HG03064 (cell line): ENCODE measurements around the gene C3.
"Not testable (repeated sequence)": the region's sequence is repeated elsewhere in the genome, so short reads cannot be mapped to it uniquely, and the experiment has no call there.

Experiments used
- ATAC-seq: cut with Tn5 transposase; IDR thresholded peaks from one replicate; pipeline ENCODE4 v1.9.1; 2021; ENCODE audit warnings: low read depth; ENCODE audit not compliant: unreplicated experiment

C3 gene

GRCh38 chr19:6694147-6694815 is 26.2 kb downstream of the C3 start:
- no peak for ATAC-seq

DNA sequence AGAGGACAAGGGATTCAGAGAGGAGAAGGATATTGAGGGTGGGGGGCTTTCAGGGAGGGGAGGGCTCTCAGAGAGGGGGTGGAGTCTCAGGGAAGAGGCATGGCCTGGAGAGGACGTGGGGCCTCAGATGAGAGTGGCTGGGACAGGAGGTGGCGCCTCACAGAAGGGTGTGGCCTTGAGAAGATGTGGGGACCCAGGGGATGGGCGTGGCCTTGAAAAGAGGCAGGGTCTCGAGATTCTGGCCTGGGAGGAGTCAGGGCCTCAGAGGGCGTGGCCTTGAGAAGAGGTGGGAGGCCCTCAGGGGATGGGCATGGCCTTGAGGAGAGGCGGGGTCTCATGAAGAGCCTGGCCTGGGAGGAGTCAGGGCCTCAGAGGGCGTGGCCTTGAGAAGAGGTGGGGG is 26.8 kb downstream of the C3 start:
- ATAC-seq = no peak

GRCh38 chr19:6693056-6693471 is 27.4 kb downstream of the C3 start:
- ATAC-seq = no peak

DNA sequence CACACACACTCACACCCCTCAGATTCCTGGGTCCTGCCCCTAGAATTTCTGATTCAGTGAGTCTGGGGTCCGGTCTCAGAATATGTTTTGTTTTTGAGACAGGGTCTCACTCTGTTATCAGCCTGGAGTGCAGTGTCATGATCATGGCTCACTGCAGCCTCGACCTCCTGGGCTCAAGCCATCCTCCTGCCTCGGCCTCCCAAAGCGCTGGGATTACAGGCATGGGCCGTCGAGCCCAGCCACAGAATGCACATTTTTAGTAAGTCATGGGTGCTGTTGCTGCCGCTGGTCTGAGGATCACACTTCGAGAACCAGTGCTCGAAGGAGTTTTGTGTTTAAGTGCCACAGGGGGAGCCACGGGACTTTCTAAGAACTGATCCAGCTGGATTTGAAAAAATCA is 28.4 kb downstream of the C3 start:
- ATAC-seq = no peak

DNA sequence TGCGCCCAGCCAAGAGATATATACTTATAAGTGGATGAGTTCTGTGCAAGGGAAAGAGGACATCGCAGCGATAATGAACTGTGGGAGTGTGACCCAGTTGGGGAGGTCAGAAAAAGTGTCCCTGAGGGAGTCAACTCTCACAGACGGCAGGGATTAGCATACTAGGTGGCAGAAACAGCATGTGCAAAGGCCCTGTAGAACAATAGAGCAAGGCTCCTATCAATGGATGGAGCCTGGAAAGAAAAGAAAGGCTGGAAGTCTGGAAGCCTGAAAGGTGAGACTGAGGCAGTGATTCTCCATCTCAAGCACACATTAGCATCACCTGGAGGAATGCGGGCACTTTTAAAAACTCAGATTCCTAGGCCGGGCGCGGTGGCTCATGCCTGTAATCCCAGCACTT is 29.1 kb downstream of the C3 start:
- no peak for ATAC-seq

DNA sequence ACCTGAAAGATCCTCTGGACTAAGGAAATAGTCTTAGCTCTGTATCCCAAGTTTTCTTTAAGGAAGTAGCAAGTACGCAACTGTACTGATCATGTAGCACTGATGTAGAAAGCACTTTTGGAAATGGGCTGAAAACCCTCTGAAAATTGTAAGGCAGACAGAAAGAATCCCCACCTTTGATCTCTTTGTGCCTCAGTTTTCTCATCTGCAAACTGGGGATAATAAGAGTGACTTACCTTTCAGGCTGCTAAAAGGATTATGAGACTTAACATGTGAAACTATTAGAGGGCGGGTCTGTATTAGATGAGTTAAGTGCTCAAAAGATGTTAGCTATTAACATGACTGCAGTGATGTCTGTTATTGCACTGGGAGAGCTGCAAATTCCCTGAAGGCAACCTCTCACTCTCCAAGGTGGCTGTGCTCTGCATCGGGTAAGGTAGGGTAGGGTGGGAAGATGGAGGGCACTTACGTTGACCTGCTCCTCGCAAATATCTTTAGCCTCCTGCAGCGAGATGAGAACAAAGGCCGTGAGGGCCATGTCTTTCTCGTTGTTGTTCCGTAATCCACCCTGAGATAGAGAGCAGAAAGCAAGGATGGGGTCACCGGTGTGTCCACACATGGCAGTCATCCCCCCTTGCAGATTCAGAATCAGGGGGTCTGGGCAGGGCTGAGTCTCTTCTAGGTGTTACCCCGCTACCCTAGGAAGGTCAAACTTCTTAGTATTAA is 30.1 kb downstream of the C3 start:
- ATAC-seq = no peak

DNA sequence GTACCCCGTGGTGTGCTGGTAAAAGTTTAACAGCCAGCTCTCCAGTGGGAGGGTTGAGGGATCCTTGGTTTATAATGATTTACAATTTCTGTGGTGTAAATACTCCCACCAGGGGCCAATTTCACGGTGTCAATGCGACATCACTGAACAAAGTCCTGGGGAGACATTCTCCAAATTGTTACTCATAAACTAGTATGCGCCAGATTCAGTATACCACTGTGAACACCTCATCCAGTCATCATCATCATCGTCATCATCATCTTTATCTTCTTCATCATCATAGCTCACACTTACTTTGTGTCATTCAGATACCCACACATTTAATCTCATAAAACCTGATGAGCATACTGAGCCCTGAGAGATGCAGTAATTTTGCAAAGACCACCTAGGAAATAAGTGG is 33.3 kb downstream of the C3 start:
- no peak for ATAC-seq

DNA sequence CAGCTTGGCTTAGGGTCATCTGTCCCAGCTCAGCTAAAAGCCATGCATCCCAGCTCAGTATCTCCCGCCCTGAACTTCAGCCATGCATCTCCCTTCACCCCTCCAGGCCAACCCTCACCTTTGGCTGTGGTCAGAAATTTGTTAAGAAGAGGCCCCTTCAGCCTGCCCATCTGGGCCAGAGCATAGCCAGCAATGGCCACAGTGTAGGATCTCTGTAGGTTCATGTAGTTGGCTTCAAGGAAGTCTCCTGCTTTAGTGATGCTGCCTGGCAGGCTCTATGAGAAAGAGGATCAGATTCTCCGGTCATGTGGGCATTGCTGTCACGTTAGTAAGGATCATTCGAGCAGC is 33.8 kb downstream of the C3 start:
- no peak for ATAC-seq

GRCh38 chr19:6685962-6686627 is 34.4 kb downstream of the C3 start:
- no peak for ATAC-seq

DNA sequence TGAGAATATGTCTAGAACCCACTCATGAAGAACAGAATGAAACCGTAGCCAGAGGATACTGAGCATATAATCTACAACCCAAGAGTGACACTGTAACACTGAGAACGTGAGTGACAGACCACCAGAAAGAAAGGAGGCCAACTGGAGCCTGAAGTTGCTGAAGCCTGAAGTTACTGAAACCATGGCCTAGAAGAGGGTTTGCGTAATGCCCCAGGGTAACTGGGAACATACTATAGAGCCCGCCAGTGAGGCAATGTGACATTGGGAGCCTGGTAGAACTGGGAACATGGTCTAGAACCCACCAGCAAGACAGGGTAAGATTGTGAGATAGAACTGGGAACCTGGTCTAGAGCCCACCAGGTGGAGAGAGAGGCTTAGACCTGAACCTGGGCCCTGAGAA is 35.0 kb downstream of the C3 start:
- ATAC-seq = no peak

DNA sequence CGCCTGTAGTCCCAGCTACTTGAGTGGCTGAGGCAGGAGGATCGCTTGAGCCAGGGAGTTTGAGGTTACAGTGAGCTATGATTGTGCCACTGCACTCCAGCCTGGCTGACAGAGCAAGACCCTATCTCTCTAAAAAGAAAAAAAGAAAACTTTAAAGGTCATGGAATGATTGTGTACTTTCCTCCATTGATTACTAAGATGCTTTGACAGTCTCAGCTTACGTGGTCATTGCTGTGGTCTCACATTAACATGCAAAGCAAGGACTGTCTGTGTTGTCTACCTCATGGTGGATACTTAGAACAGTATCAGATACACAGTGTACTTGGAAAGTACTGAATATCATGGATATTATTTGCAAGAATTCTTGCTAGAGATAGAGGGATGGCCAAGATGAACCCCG is 36.5 kb downstream of the C3 start:
- ATAC-seq = no peak

DNA sequence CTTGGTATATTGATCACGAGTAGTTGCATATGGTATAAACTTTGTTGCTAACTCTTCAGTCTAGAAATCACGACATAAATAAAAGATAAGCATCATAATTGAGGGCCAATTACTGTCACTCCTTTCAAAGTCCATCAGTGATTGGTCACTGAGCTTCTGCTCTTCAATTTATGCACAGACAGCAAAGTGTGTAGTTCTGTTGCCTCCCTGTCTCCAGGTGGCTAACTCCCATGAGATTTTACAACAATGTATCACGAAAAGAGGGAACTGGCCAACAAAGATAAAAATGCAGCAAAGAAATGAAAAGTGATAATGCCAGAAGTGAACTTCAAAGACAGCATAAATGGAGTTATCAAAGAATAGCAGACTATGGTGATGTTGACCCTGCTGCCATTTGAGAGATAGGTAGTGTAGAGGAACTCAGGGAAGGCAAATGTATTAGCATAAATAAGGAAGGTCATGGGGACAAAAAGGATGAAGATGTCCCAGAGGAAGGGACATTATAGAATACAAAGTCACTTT is 37.8 kb downstream of the C3 start:
- no peak for ATAC-seq

DNA sequence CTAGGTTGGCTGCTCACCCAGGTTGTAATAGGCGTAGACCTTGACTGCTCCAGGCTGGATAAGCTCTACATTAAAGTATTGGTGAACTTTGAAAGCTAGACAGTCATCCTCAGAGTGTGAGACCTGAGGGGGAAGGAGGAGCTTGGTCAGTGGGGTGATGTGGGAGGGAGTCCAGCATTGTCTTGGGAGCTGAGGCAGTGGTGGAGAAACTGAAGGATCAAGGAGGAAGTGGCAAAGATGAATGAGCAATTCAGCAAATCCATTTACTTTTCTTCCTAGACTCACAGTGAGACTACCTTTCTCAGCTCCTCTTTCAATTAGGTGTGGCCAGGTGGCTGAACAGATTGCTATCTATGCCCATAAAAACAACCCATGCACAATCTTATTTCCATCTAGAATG is 40.3 kb downstream of the C3 start:
- ATAC-seq = no peak

DNA sequence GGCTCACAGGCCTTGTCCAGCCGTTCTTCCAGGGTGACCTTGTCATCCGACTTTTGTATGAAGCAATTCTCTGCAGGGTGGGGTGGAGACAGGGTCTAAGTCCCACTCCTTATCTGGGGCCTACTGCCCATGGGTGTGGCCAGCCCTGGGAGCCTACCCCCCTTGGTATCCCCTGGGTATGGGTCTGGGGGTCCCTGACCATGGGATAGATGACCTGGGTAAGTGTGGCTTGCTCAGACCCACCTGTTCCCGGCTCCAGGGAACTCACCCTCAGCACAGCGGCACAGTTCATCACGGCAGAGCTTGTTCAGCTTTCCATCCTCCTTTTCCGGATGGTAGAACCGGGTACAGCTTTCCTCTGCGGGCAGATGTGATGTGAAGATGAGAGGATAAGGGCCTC is 41.3 kb downstream of the C3 start:
- no peak for ATAC-seq

DNA sequence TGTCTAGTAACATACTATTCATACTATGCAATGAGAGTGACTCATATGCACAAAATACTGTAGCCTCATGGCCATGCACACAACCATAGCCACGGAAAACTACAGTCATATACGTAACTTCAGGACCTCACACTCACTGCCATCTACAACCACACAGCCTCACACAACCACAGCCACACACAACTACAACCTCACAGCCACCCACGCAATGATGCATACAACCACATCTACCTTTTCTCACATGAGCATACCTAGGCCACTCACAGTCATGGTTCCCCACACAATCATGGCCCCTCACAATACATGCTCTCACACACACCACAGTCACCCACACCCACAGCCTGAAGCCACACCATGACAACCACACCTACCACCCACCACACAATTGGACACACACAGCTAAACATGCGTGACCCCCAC is 41.8 kb downstream of the C3 start:
- ATAC-seq = no peak

- ATAC-seq = no peak
Observed at GRCh38 chr19:6677883-6678689, 42.4 kb downstream of the C3 start.

GRCh38 chr19:6677495-6677882 is 43.0 kb downstream of the C3 start:
- no peak for ATAC-seq

- ATAC-seq = no peak
Observed at GRCh38 chr19:6676288-6676687, 44.2 kb downstream of the C3 start.

DNA sequence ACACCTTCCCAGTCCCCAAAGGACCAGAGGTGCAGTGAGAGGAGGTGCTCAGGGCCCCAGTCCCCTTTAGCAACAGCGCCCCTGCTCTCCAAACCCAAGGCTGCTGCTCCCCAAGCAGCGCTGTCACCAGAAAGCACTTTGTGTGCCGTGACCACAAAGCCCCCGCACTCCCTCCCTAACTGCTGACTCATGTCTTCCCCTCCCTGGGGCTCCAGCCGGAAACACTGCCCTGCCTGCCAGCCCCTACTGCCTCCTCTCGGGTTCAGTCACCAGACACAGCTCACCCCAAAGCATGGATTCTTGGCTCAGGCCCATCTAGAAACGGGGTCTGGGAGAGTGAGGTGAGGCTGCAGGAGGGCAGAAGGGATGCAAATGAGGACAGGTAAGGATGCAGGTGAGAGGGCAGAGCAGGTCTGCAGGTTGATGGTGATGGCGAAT is 45.6 kb downstream of the C3 start:
- ATAC-seq = no peak

GRCh38 chr19:6674408-6674807 is 46.0 kb downstream of the C3 start:
- not testable (repeated sequence) for ATAC-seq
